Measurements from ENCODE around the gene DLGAP1. TPM values are rescaled to one million over a fixed set of nuclear protein-coding genes. Genes with fewer than 3 reads are reported as not detected.

The DLGAP1 gene
- total RNA-seq, 1 experiment from 2014 or later, result 0.39 TPM

DNA sequence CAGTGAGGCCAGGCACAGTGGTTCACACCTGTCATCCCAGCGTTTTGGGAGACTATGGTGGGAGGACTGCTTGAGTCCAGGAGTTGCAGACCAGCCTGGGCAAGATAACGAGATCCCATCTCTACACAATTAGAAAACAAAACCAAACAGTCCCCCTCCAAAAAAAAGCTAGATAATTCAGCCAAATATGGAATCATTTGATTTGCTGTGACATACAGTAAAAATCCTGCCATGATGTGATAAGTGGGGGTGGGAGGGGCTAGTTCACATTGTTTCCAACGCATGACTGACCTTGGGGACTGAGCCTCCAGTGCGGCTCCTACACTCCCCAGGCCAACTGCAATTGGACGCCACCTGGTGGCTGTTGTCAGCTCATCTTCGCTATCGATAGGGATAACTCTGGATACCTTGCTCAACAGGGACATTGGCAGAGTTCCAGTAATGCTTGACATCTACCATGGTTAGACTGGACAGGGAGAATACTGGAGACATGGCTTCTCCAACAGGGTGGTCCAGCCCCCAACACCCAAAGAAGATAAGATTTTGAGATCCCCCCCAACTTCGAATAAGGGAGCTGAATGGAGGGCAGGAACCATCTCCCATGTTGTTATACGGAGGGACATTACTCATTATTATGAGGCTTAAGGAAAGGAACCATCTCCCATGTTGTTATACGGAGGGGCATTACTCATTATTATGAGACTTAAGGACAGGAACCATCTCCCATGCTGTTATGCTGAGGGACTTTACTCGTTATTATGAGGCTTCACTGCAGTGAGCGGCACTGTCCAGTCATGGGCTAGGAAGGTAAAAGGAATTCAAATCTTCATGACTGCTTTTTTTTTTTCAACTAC is 869.2 kb downstream of the DLGAP1 start (continued):
- TF ChIP-seq EZH2 (IDR thresholded peaks at IDR 0.05) (no peak), FOSL1 (IDR thresholded peaks at IDR 0.05; ENCODE audit: low read depth) (no peak), CBX3 (IDR thresholded peaks at IDR 0.05; ENCODE audit: low read depth) (no peak), JUND (IDR thresholded peaks at IDR 0.05) (no peak), CEBPB (IDR thresholded peaks at IDR 0.05; ENCODE audit: low read depth) (no peak)
- TF ChIP-seq, protein P1, sequence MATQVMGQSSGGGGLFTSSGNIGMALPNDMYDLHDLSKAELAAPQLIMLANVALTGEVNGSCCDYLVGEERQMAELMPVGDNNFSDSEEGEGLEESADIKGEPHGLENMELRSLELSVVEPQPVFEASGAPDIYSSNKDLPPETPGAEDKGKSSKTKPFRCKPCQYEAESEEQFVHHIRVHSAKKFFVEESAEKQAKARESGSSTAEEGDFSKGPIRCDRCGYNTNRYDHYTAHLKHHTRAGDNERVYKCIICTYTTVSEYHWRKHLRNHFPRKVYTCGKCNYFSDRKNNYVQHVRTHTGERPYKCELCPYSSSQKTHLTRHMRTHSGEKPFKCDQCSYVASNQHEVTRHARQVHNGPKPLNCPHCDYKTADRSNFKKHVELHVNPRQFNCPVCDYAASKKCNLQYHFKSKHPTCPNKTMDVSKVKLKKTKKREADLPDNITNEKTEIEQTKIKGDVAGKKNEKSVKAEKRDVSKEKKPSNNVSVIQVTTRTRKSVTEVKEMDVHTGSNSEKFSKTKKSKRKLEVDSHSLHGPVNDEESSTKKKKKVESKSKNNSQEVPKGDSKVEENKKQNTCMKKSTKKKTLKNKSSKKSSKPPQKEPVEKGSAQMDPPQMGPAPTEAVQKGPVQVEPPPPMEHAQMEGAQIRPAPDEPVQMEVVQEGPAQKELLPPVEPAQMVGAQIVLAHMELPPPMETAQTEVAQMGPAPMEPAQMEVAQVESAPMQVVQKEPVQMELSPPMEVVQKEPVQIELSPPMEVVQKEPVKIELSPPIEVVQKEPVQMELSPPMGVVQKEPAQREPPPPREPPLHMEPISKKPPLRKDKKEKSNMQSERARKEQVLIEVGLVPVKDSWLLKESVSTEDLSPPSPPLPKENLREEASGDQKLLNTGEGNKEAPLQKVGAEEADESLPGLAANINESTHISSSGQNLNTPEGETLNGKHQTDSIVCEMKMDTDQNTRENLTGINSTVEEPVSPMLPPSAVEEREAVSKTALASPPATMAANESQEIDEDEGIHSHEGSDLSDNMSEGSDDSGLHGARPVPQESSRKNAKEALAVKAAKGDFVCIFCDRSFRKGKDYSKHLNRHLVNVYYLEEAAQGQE (IDR thresholded peaks at IDR 0.05; ENCODE audit: low read depth), result no peak

DNA sequence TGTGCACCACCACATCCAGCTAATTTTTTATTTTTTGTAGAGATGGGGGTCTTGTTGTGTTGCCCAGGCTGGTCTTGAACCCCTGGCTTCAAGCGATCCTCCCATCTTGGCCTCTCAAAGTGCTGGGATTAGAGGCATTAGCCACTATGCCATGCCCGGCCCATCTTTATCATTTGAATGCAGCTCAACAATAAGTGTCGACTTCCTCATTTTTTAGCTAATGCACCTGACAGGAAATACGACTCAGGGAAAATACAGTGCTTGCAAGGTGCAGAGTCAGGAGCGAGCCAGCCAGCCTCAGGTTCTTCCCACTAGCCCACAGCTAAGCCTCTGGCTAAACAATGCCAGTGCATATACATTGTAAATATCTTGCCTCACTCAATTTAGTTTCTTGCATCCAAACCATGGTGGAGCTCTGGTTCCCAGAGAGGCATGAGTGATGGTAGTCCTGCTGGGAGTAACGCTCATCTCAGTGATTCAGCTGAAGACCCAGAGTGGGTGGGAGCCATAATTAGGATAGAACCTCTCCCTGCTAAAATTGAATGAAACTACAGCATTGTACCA is 870.1 kb downstream of the DLGAP1 start:
- Histone ChIP-seq H3K9ac (ENCODE audit: low read length) (no peak overlapping the region), H3K9me3 (ENCODE audit: control insufficient read depth in 1 of 2, insufficient read depth in 1 of 2, low read depth in 1 of 2, low read length in 2 of 2) (no peaks in the 10 kb centered on the region), H3K36me3 (ENCODE audit: control insufficient read depth in 1 of 2, insufficient read depth in 2 of 2, low read length in 2 of 2) (no peaks in the 10 kb centered on the region), H3K27me3 (ENCODE audit: insufficient read depth, low read length) (no peaks in the 10 kb centered on the region), H4K20me1 (ENCODE audit: insufficient read depth) (no peaks in the 10 kb centered on the region), H2AFZ (ENCODE audit: low read depth, low read length, poor library complexity, severe bottlenecking) (peak overlapping the region; percentile 47), H3K4me3 (replicated peaks in 1 of 2; ENCODE audit: low read depth in 1 of 2, low read length in 2 of 2) (no peak overlapping the region), H3K4me1 (ENCODE audit: control insufficient read depth in 1 of 2, insufficient read depth in 2 of 2, low read length in 2 of 2) (peaks cover 33 to 49% of the 10 kb centered on the region in 2 experiments), H3K9me2 (ENCODE audit: insufficient read depth) (no peaks in the 10 kb centered on the region), H3K79me2 (ENCODE audit: insufficient read depth, low read length) (no peaks in the 10 kb centered on the region), H3K4me2 (ENCODE audit: low read length) (peak overlapping the region; percentile 26), H3K27ac (ENCODE audit: low read depth, low read length) (no peak overlapping the region)
- ChIA-PET RAD21 (ENCODE audit: low non-redundant PET in 1 of 2, low total read pairs in 2 of 2, uncharacterized antibody in 2 of 2, unreplicated experiment in 2 of 2) (interaction anchor here in 1 of 2 experiments (0.6 to 0.9 kb wide), 2 partner anchors 206 to 303 kb away, joined by 3 read pairs; no protein-coding TSS in a partner anchor), POLR2A (interaction anchor here (0.8 to 2.1 kb wide), 9 partner anchors 9 to 288 kb away, joined by 3 to 10 read pairs (median 5); no protein-coding TSS in a partner anchor), CTCF (interaction anchor here (1.0 to 2.4 kb wide), 11 partner anchors 9 to 303 kb away, joined by 3 to 29 read pairs (median 6); no protein-coding TSS in a partner anchor)
- BruUV-seq (replicated peaks), result no TSS peak
- ATAC-seq (no peak), DNase-seq (ENCODE audit: low read depth, low spot score) (no peak)
- intact Hi-C loops (cut with micrococcal nuclease), result loop anchor here (2.0 to 5.0 kb wide), 3 partner anchors 53 to 304 kb away; no protein-coding TSS in a partner anchor
- TF ChIP-seq, protein P2, sequence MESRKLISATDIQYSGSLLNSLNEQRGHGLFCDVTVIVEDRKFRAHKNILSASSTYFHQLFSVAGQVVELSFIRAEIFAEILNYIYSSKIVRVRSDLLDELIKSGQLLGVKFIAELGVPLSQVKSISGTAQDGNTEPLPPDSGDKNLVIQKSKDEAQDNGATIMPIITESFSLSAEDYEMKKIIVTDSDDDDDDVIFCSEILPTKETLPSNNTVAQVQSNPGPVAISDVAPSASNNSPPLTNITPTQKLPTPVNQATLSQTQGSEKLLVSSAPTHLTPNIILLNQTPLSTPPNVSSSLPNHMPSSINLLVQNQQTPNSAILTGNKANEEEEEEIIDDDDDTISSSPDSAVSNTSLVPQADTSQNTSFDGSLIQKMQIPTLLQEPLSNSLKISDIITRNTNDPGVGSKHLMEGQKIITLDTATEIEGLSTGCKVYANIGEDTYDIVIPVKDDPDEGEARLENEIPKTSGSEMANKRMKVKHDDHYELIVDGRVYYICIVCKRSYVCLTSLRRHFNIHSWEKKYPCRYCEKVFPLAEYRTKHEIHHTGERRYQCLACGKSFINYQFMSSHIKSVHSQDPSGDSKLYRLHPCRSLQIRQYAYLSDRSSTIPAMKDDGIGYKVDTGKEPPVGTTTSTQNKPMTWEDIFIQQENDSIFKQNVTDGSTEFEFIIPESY (IDR thresholded peaks at IDR 0.05; ENCODE audit: extremely low read depth, insufficient replicate concordance, low read length), result no peak
- no peak for TF ChIP-seq FOSL1 (IDR thresholded peaks at IDR 0.05; ENCODE audit: low read depth)
- TF ChIP-seq POLR2AphosphoS5 (IDR thresholded peaks at IDR 0.05; ENCODE audit: low read depth, low read length), result no peak
- no peak for TF ChIP-seq SP1 (IDR thresholded peaks at IDR 0.05; ENCODE audit: low read depth)
- TF ChIP-seq, protein P3, sequence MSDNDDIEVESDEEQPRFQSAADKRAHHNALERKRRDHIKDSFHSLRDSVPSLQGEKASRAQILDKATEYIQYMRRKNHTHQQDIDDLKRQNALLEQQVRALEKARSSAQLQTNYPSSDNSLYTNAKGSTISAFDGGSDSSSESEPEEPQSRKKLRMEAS (IDR thresholded peaks at IDR 0.05), result no peak
- TF ChIP-seq EZH2phosphoT487 (IDR thresholded peaks at IDR 0.05; ENCODE audit: borderline replicate concordance), result no peak
- no peak for TF ChIP-seq ZNF274 (IDR thresholded peaks at IDR 0.05; ENCODE audit: low read depth, low read length)
- TF ChIP-seq JUND (IDR thresholded peaks at IDR 0.05), result no peak
- no peak for TF ChIP-seq ZFX (IDR thresholded peaks at IDR 0.05)
- TF ChIP-seq, protein P4, sequence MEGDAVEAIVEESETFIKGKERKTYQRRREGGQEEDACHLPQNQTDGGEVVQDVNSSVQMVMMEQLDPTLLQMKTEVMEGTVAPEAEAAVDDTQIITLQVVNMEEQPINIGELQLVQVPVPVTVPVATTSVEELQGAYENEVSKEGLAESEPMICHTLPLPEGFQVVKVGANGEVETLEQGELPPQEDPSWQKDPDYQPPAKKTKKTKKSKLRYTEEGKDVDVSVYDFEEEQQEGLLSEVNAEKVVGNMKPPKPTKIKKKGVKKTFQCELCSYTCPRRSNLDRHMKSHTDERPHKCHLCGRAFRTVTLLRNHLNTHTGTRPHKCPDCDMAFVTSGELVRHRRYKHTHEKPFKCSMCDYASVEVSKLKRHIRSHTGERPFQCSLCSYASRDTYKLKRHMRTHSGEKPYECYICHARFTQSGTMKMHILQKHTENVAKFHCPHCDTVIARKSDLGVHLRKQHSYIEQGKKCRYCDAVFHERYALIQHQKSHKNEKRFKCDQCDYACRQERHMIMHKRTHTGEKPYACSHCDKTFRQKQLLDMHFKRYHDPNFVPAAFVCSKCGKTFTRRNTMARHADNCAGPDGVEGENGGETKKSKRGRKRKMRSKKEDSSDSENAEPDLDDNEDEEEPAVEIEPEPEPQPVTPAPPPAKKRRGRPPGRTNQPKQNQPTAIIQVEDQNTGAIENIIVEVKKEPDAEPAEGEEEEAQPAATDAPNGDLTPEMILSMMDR (IDR thresholded peaks at IDR 0.05 in 2 of 3, conservative IDR thresholded peaks at IDR 0.05 in 1 of 3; ENCODE audit: borderline replicate concordance in 1 of 3, insufficient read depth in 1 of 3, low read depth in 2 of 3, low read length in 2 of 3), result no peak
- TF ChIP-seq, protein P5, sequence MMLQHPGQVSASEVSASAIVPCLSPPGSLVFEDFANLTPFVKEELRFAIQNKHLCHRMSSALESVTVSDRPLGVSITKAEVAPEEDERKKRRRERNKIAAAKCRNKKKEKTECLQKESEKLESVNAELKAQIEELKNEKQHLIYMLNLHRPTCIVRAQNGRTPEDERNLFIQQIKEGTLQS (IDR thresholded peaks at IDR 0.05), result no peak

Data from HCT116 (cell line).